H1 (cell line): ENCODE measurements around the gene GPR156.

Source experiments
- CEBPB ChIP-seq: IDR thresholded peaks from 2 replicates; pipeline ENCODE4 v1.6.1; 2012; ENCODE audit warnings: low read depth, low read length
- CHD2 ChIP-seq: IDR thresholded peaks from 2 replicates; pipeline ENCODE4 v1.6.1; 2012; ENCODE audit warnings: low read length, improper control_type of control experiment
- EP300 ChIP-seq, 2 experiments: IDR thresholded peaks; 1 replicate in 1 of 2; 2 replicates in 1 of 2; pipeline ENCODE4 v1.6.1; 2011 to 2012; ENCODE audit warnings: low read depth in 2 of 2, low read length in 2 of 2, mild to moderate bottlenecking in 2 of 2, borderline replicate concordance in 1 of 2, inconsistent platforms in 1 of 2, moderate library complexity in 1 of 2
- EZH2 ChIP-seq: fragments of 200-600 bp; sonication (generic); IDR thresholded peaks from 2 replicates; pipeline ENCODE4 v1.7.1; 2012; ENCODE audit warnings: low read depth, mild to moderate bottlenecking, moderate library complexity, low read length, inconsistent platforms; ENCODE audit not compliant: severe bottlenecking
- MAFK ChIP-seq: IDR thresholded peaks from 2 replicates; pipeline ENCODE4 v1.6.1; 2012; ENCODE audit warnings: low read depth, mild to moderate bottlenecking, improper control_type of control experiment, low read length
- POLR2A ChIP-seq, 2 experiments: IDR thresholded peaks; 1 replicate in 1 of 2; 2 replicates in 1 of 2; pipeline ENCODE4 v1.6.1; 2011; ENCODE audit warnings: low read depth in 2 of 2, low read length in 2 of 2, mild to moderate bottlenecking in 2 of 2; ENCODE audit errors: control extremely low read depth in 1 of 2
- POLR2AphosphoS5 ChIP-seq: IDR thresholded peaks from 2 replicates; pipeline ENCODE4 v1.6.1; 2011; ENCODE audit warnings: low read depth, low read length
- SIN3A ChIP-seq, 2 experiments: IDR thresholded peaks in 1 of 2; conservative IDR thresholded peaks in 1 of 2; 2 replicates each; pipeline ENCODE4 v1.6.1; 2011 to 2012; ENCODE audit warnings: low read length in 2 of 2, improper control_type of control experiment in 1 of 2, low read depth in 1 of 2, mild to moderate bottlenecking in 1 of 2
- SP4 ChIP-seq: IDR thresholded peaks from 2 replicates; pipeline ENCODE4 v1.6.1; 2012; ENCODE audit warnings: low read length, inconsistent platforms
- SUZ12 ChIP-seq: fragments of 200-600 bp; sonication (generic); IDR thresholded peaks from 2 replicates; pipeline ENCODE4 v1.6.1; 2012; ENCODE audit warnings: mild to moderate bottlenecking, inconsistent platforms, low read length, moderate library complexity, mixed read lengths
- TBP ChIP-seq: IDR thresholded peaks from 2 replicates; pipeline ENCODE4 v1.6.1; 2011; ENCODE audit warnings: low read depth, low read length, improper control_type of control experiment
- YY1 ChIP-seq: IDR thresholded peaks from 2 replicates; pipeline ENCODE4 v1.6.1; 2011; ENCODE audit warnings: low read depth, mild to moderate bottlenecking, low read length
- TF ChIP-seq, protein P1 (sequence below), 3 experiments: IDR thresholded peaks; 1 replicate in 2 of 3; 2 replicates in 1 of 3; pipeline versions ENCODE4 v1.5.1 to v1.6.1; 2011; ENCODE audit warnings: low read length in 3 of 3, mild to moderate bottlenecking in 3 of 3, inconsistent platforms in 2 of 3, low read depth in 1 of 3, moderate library complexity in 1 of 3; ENCODE audit not compliant: insufficient read depth in 1 of 3; ENCODE audit errors: control extremely low read depth in 1 of 3

DNA sequence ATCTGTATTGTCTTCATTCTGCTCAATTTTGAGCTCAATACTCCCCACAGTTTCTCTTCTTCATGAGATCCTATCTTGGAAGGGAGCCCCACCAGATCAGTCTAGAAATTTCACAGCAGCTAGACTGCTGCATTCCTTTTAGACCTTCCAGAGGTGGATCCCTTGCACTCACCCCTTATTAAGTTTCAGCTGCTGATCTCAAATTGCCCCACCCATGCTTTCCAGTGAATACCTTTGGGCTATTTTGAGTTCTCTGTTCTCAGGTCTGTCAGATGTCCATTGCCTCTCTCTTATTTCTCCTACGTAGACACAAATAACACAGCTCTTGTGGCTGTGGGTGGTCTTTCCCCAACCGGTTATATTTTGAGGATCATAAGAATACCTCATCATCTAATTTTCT is 60.8 kb downstream of the GPR156 start:
- TF ChIP-seq POLR2AphosphoS5 (no peak), EZH2 (no peak), SUZ12 (no peak), TBP (no peak), POLR2A (IDR thresholded peaks at IDR 0.05; ENCODE audit: control extremely low read depth in 1 of 2, low read depth in 2 of 2, low read length in 2 of 2) (no peak), CEBPB (no peak), MAFK (no peak), SIN3A (conservative IDR thresholded peaks at IDR 0.05 in 1 of 2, IDR thresholded peaks at IDR 0.05 in 1 of 2; ENCODE audit: low read depth in 1 of 2, low read length in 2 of 2) (no peak), CHD2 (no peak), YY1 (no peak), SP4 (no peak), EP300 (IDR thresholded peaks at IDR 0.05; ENCODE audit: borderline replicate concordance in 1 of 2, low read depth in 2 of 2, low read length in 2 of 2) (no peak)
- TF ChIP-seq, protein P1, sequence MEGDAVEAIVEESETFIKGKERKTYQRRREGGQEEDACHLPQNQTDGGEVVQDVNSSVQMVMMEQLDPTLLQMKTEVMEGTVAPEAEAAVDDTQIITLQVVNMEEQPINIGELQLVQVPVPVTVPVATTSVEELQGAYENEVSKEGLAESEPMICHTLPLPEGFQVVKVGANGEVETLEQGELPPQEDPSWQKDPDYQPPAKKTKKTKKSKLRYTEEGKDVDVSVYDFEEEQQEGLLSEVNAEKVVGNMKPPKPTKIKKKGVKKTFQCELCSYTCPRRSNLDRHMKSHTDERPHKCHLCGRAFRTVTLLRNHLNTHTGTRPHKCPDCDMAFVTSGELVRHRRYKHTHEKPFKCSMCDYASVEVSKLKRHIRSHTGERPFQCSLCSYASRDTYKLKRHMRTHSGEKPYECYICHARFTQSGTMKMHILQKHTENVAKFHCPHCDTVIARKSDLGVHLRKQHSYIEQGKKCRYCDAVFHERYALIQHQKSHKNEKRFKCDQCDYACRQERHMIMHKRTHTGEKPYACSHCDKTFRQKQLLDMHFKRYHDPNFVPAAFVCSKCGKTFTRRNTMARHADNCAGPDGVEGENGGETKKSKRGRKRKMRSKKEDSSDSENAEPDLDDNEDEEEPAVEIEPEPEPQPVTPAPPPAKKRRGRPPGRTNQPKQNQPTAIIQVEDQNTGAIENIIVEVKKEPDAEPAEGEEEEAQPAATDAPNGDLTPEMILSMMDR (IDR thresholded peaks at IDR 0.05; ENCODE audit: control extremely low read depth in 1 of 3, insufficient read depth in 1 of 3, low read depth in 1 of 3, low read length in 3 of 3), result no peak
